UCSD-AML1 (cell line): ENCODE measurements around the gene F13B.
"Not testable (repeated sequence)": the region's sequence is repeated elsewhere in the genome, so short reads cannot be mapped to it uniquely, and the experiment has no call there.

ENCODE experiments used
- DNase-seq: peaks from one replicate; lab custom pipeline; 2025; ENCODE audit not compliant: unreplicated experiment; lab: John Stamatoyannopoulos, UW

F13B gene

GRCh38 chr1:197066719-197067456 is at the start of gene F13B:
Gene F13B, minus strand, starts transcription at chr1:197067260. Its CDS starts 37 bp downstream, at chr1:197067223.
- no peak for DNase-seq

- DNase-seq, result no peak
Measured at GRCh38 chr1:197116156-197116555, 49.1 kb upstream of the F13B start.

GRCh38 chr1:197106869-197107268 is 39.8 kb upstream of the F13B start:
- DNase-seq, result no peak

- no peak for DNase-seq
Measured at GRCh38 chr1:197103300-197103699, 36.2 kb upstream of the F13B start.

GRCh38 chr1:197101978-197102377 is 34.9 kb upstream of the F13B start:
- no peak for DNase-seq

GRCh38 chr1:197100677-197101076 is 33.6 kb upstream of the F13B start:
- DNase-seq, result no peak

GRCh38 chr1:197099444-197099843 is 32.4 kb upstream of the F13B start:
- DNase-seq, result no peak

GRCh38 chr1:197096971-197097370 is 29.9 kb upstream of the F13B start:
- not testable (repeated sequence) for DNase-seq

GRCh38 chr1:197096137-197096536 is 29.1 kb upstream of the F13B start:
- no peak for DNase-seq

- no peak for DNase-seq
Measured at GRCh38 chr1:197093226-197093885, 26.3 kb upstream of the F13B start.

- no peak for DNase-seq
Measured at GRCh38 chr1:197092491-197093023, 25.5 kb upstream of the F13B start.

GRCh38 chr1:197083474-197083873 is 16.4 kb upstream of the F13B start:
- DNase-seq, result no peak

GRCh38 chr1:197081117-197081753 is 14.2 kb upstream of the F13B start:
- peak; percentile 1 for DNase-seq

GRCh38 chr1:197080323-197080722 is 13.3 kb upstream of the F13B start:
- DNase-seq, result no peak

- DNase-seq, result no peak
Measured at GRCh38 chr1:197076585-197076984, 9.5 kb upstream of the F13B start.

- DNase-seq, result no peak
Measured at GRCh38 chr1:197073978-197074377, 6.9 kb upstream of the F13B start.

GRCh38 chr1:197067457-197067818 is 378 bp upstream of the F13B start:
- DNase-seq, result no peak

GRCh38 chr1:197066277-197066676 is 783 bp downstream of the F13B start:
- DNase-seq, result no peak

- DNase-seq, result no peak
Measured at GRCh38 chr1:197065559-197065958, 1.5 kb downstream of the F13B start.

GRCh38 chr1:197063212-197063611 is 3.8 kb downstream of the F13B start:
- DNase-seq, result no peak

GRCh38 chr1:197062692-197063091 is 4.4 kb downstream of the F13B start:
- DNase-seq, result no peak

GRCh38 chr1:197049100-197049499 is 18.0 kb downstream of the F13B start:
- DNase-seq, result no peak
